BLaER1 (cell line): ENCODE results near the gene TREX2.

Experiments
- H3K27ac ChIP-seq: shearing (Covaris generic); formaldehyde crosslinking; 2 replicates; pipeline ENCODE4 v1.8.1; 2022
- H3K27me3 ChIP-seq: shearing (Covaris generic); formaldehyde crosslinking; 2 replicates; pipeline ENCODE4 v1.8.1; 2022
- H3K36me3 ChIP-seq: shearing (Covaris generic); formaldehyde crosslinking; 2 replicates; pipeline ENCODE4 v1.8.1; 2022
- H3K4me1 ChIP-seq: shearing (Covaris generic); formaldehyde crosslinking; 2 replicates; pipeline ENCODE4 v1.8.1; 2022
- H3K4me2 ChIP-seq: shearing (Covaris generic); formaldehyde crosslinking; 2 replicates; pipeline ENCODE4 v1.8.1; 2022
- H3K4me3 ChIP-seq: shearing (Covaris generic); formaldehyde crosslinking; 2 replicates; pipeline ENCODE4 v1.8.1; 2022
- H3K9ac ChIP-seq: shearing (Covaris generic); formaldehyde crosslinking; 2 replicates; pipeline ENCODE4 v1.8.1; 2022
- H3K9me3 ChIP-seq: shearing (Covaris generic); formaldehyde crosslinking; 2 replicates; pipeline ENCODE4 v1.8.1; 2022
- H4K20me1 ChIP-seq: shearing (Covaris generic); formaldehyde crosslinking; 2 replicates; pipeline ENCODE4 v1.8.1; 2022
- Cebpa-rat ChIP-seq: shearing (Covaris generic); IDR thresholded peaks from 2 replicates; pipeline ENCODE4 v1.8.1; 2022

TREX2 gene

GRCh38 chrX:153395613-153396319 is 50.1 kb downstream of the TREX2 start:
- no peak overlapping the region for H3K9ac ChIP-seq
- 0 out of 2 replicates have a peak overlapping the region, but pooled peaks have one; percentile 4 for H3K27ac ChIP-seq
- no peaks in the 10 kb centered on the region; the same call in 1 of the 2 replicates for H4K20me1 ChIP-seq
- H3K36me3 ChIP-seq: no peaks in the 10 kb centered on the region
- H3K27me3 ChIP-seq: 0 out of 2 replicates have a peak, but pooled peaks cover 3% of the 10 kb centered on the region
- no peak overlapping the region for H3K4me3 ChIP-seq
- peak overlapping the region; percentile 74 for H3K4me2 ChIP-seq
- H3K4me1 ChIP-seq: peaks cover 46% of the 10 kb centered on the region
- no peak for TF ChIP-seq Cebpa-rat
- H3K9me3 ChIP-seq: peaks cover 24% of the 10 kb centered on the region

- Histone ChIP-seq H3K9me3 (peaks cover 35% of the 10 kb centered on the region), H3K9ac (no peak overlapping the region), H3K36me3 (no peaks in the 10 kb centered on the region), H3K27ac (no peak overlapping the region), H3K4me2 (peak overlapping the region; percentile 74), H3K27me3 (0 out of 2 replicates have a peak, but pooled peaks cover 3% of the 10 kb centered on the region), H3K4me1 (peaks cover 40% of the 10 kb centered on the region), H3K4me3 (no peak overlapping the region), H4K20me1 (no peaks in the 10 kb centered on the region; the same call in 1 of the 2 replicates)
- TF ChIP-seq Cebpa-rat: no peak
Measured at GRCh38 chrX:153394612-153395011, 51.2 kb downstream of the TREX2 start.
